IPS-NIHi11 (cell line): ENCODE results near the gene RBBP4.
"Not testable (repeated sequence)": the region's sequence is repeated elsewhere in the genome, so short reads cannot be mapped to it uniquely, and the experiment has no call there.

Source experiments
- DNase-seq: peaks from one replicate; pipeline ENCODE4 v3.0.0; 2012; ENCODE audit warnings: mixed read lengths, low spot score

Gene RBBP4

GRCh38 chr1:32693455-32694174 lies 42.6 kb downstream of the RBBP4 start:
- no peak for DNase-seq

GRCh38 chr1:32695098-32695904 lies 44.3 kb downstream of the RBBP4 start:
- no peak for DNase-seq

- DNase-seq = no peak
Observed at GRCh38 chr1:32696041-32696440, 45.0 kb downstream of the RBBP4 start.

- not testable (repeated sequence) for DNase-seq
Observed at GRCh38 chr1:32696996-32697395, 46.0 kb downstream of the RBBP4 start.

GRCh38 chr1:32701421-32701911 lies 50.5 kb downstream of the RBBP4 start:
- no peak for DNase-seq

- peak; percentile 43 for DNase-seq
Observed at GRCh38 chr1:32701951-32702598, 51.1 kb downstream of the RBBP4 start.

GRCh38 chr1:32702599-32703478 lies 51.8 kb downstream of the RBBP4 start, which contains the start of gene SYNC:
Gene SYNC, minus strand, starts transcription at chr1:32702770. Its CDS starts 110 bp downstream, at chr1:32702660.
- peak; percentile 80 for DNase-seq

GRCh38 chr1:32703479-32704291 lies 52.7 kb downstream of the RBBP4 start:
- DNase-seq = peak; percentile 47

- no peak for DNase-seq
Observed at GRCh38 chr1:32705516-32705915, 54.5 kb downstream of the RBBP4 start.

- no peak for DNase-seq
Observed at GRCh38 chr1:32706491-32706890, 55.5 kb downstream of the RBBP4 start.

GRCh38 chr1:32709075-32709474 lies 58.1 kb downstream of the RBBP4 start:
- DNase-seq = no peak

- no peak for DNase-seq
Observed at GRCh38 chr1:32709476-32709875, 58.5 kb downstream of the RBBP4 start.

- DNase-seq = not testable (repeated sequence)
Observed at GRCh38 chr1:32711221-32711620, 60.2 kb downstream of the RBBP4 start.

GRCh38 chr1:32713081-32713480 lies 62.1 kb downstream of the RBBP4 start:
- no peak for DNase-seq

- no peak for DNase-seq
Observed at GRCh38 chr1:32714277-32714676, 63.3 kb downstream of the RBBP4 start.

GRCh38 chr1:32715901-32716311 lies 64.9 kb downstream of the RBBP4 start:
- DNase-seq = no peak

- DNase-seq = peak; percentile 97
Observed at GRCh38 chr1:32716312-32717148, 65.5 kb downstream of the RBBP4 start.

GRCh38 chr1:32717503-32717902 lies 66.5 kb downstream of the RBBP4 start:
- no peak for DNase-seq

- DNase-seq = no peak
Observed at GRCh38 chr1:32718036-32718435, 67.0 kb downstream of the RBBP4 start.

GRCh38 chr1:32718527-32718926 lies 67.5 kb downstream of the RBBP4 start:
- no peak for DNase-seq
